Keratinocyte (primary cell): Measurements from ENCODE around the gene SEC61A1.

Source experiments
- EZH2 ChIP-seq: IDR thresholded peaks from one replicate; pipeline ENCODE4 v1.6.1; 2012; ENCODE audit warnings: inconsistent platforms, mild to moderate bottlenecking, low read length, moderate library complexity
- TF ChIP-seq, protein P1 (sequence below), 3 experiments: IDR thresholded peaks in 1 of 3; conservative IDR thresholded peaks in 1 of 3; optimal IDR thresholded peaks in 1 of 3; 2 replicates in 2 of 3; 3 replicates in 1 of 3; pipeline versions ENCODE3 to v1.5.1; 2011; ENCODE audit warnings: low read length in 3 of 3, mild to moderate bottlenecking in 3 of 3, moderate library complexity in 2 of 3, control low read depth in 1 of 3, inconsistent platforms in 1 of 3; ENCODE audit not compliant: insufficient read depth in 2 of 3; ENCODE audit errors: extremely low read depth in 1 of 3

DNA sequence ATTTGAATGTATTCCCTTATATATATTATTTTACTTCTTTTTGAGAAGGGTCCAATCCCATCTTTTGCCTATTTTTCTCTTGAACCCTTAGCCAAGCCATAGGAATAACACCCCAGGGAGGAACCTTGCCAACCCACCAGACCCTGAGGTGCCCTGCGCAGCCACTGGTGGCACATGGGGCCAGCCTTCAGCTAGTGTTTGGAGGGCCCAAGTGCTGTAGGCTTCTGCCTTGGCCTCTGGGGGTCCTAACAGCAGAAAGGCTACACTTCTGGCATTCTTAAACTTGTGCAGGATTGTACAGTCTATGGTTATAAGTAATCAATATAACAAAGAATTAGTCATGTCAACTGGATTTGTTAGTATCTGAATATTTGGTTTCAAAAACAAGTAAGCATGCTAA is 36.9 kb downstream of the SEC61A1 start:
- TF ChIP-seq, protein P1, sequence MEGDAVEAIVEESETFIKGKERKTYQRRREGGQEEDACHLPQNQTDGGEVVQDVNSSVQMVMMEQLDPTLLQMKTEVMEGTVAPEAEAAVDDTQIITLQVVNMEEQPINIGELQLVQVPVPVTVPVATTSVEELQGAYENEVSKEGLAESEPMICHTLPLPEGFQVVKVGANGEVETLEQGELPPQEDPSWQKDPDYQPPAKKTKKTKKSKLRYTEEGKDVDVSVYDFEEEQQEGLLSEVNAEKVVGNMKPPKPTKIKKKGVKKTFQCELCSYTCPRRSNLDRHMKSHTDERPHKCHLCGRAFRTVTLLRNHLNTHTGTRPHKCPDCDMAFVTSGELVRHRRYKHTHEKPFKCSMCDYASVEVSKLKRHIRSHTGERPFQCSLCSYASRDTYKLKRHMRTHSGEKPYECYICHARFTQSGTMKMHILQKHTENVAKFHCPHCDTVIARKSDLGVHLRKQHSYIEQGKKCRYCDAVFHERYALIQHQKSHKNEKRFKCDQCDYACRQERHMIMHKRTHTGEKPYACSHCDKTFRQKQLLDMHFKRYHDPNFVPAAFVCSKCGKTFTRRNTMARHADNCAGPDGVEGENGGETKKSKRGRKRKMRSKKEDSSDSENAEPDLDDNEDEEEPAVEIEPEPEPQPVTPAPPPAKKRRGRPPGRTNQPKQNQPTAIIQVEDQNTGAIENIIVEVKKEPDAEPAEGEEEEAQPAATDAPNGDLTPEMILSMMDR (optimal IDR thresholded peaks at IDR 0.05 in 1 of 3, IDR thresholded peaks at IDR 0.05 in 1 of 3, conservative IDR thresholded peaks at IDR 0.05 in 1 of 3; ENCODE audit: extremely low read depth in 1 of 3, insufficient read depth in 2 of 3, low read length in 3 of 3), result no peak
- TF ChIP-seq EZH2, result no peak
